Mesothelial cell of epicardium (in vitro differentiated cells): ENCODE data around the gene LSM14A. TPM values are rescaled to one million over a fixed set of nuclear protein-coding genes. Genes with fewer than 3 reads are reported as not detected.
A peak's percentile ranks its signal among the peaks of the same experiment; 100 is the strongest.

Source experiments
- DNase-seq, 2 experiments: peaks; one replicate each; pipeline ENCODE4 v3.0.0; 2021; ENCODE audit warnings: low spot score in 2 of 2; ENCODE audit not compliant: unreplicated experiment in 2 of 2
- H3K27ac Mint-ChIP-seq: 2 replicates; pipeline ENCODE4 v1.8.0; 2021; ENCODE audit warnings: mixed read lengths
- H3K27me3 Mint-ChIP-seq: 2 replicates; pipeline ENCODE4 v1.8.0; 2021; ENCODE audit warnings: low read depth, mixed read lengths
- H3K36me3 Mint-ChIP-seq: 2 replicates; pipeline ENCODE4 v1.8.0; 2021; ENCODE audit warnings: mixed read lengths
- H3K4me1 Mint-ChIP-seq: 2 replicates; pipeline ENCODE4 v1.8.0; 2021; ENCODE audit warnings: mixed read lengths
- H3K4me3 Mint-ChIP-seq: 2 replicates; pipeline ENCODE4 v1.8.0; 2021; ENCODE audit warnings: mild to moderate bottlenecking, moderate library complexity, mixed read lengths
- H3K9me3 Mint-ChIP-seq: 2 replicates; pipeline ENCODE4 v1.8.0; 2021; ENCODE audit warnings: mixed read lengths
- CTCF ChIP-seq: fragments of 200-600 bp; sonication (generic); IDR thresholded peaks from one replicate; pipeline ENCODE4 v1.5.0; 2021; ENCODE audit warnings: antibody characterized with exemption; ENCODE audit not compliant: unreplicated experiment
- total RNA-seq: library from RNA; stranded (reverse); gene quantifications from 3 replicates; pipeline ENCODE4 v1.2.1, GENCODE V29; 2021

Gene LSM14A
- total RNA-seq, 1 donor from 2014 or later, result 153 TPM

- Mint-ChIP-seq H3K27me3 (no peaks in the 10 kb centered on the region), H3K36me3 (peaks cover 3% of the 10 kb centered on the region), H3K9me3 (no peaks in the 10 kb centered on the region), H3K27ac (peak overlapping the region; percentile 48), H3K4me1 (peaks cover 75% of the 10 kb centered on the region), H3K4me3 (no peak overlapping the region)
- no peak for DNase-seq
- TF ChIP-seq CTCF, result no peak
Measured at GRCh38 chr19:34178274-34178610, 5.9 kb downstream of the LSM14A start.

- H3K27ac Mint-ChIP-seq, result peak overlapping the region; percentile 44
- peaks cover 69% of the 10 kb centered on the region for H3K4me1 Mint-ChIP-seq
- no peak for DNase-seq
- peaks cover 3% of the 10 kb centered on the region for H3K36me3 Mint-ChIP-seq
- TF ChIP-seq CTCF, result no peak
- no peak overlapping the region for H3K4me3 Mint-ChIP-seq
- H3K27me3 Mint-ChIP-seq, result no peaks in the 10 kb centered on the region
- H3K9me3 Mint-ChIP-seq, result no peaks in the 10 kb centered on the region
Measured at GRCh38 chr19:34179066-34179465, 6.8 kb downstream of the LSM14A start.

GRCh38 chr19:34180273-34180672 lies 8.0 kb downstream of the LSM14A start:
- no peak for DNase-seq
- H3K4me1 Mint-ChIP-seq, result peaks cover 69% of the 10 kb centered on the region
- H3K9me3 Mint-ChIP-seq, result no peaks in the 10 kb centered on the region
- no peak overlapping the region for H3K4me3 Mint-ChIP-seq
- peaks cover 3% of the 10 kb centered on the region for H3K36me3 Mint-ChIP-seq
- peak overlapping the region; percentile 62 for H3K27ac Mint-ChIP-seq
- H3K27me3 Mint-ChIP-seq, result no peaks in the 10 kb centered on the region
- TF ChIP-seq CTCF, result no peak

- H3K4me1 Mint-ChIP-seq, result peaks cover 69% of the 10 kb centered on the region
- no peaks in the 10 kb centered on the region for H3K27me3 Mint-ChIP-seq
- DNase-seq, result no peak
- H3K9me3 Mint-ChIP-seq, result no peaks in the 10 kb centered on the region
- TF ChIP-seq CTCF, result no peak
- H3K4me3 Mint-ChIP-seq, result no peak overlapping the region
- peaks cover 3% of the 10 kb centered on the region for H3K36me3 Mint-ChIP-seq
- H3K27ac Mint-ChIP-seq, result peak overlapping the region; percentile 62
Measured at GRCh38 chr19:34180709-34181108, 8.4 kb downstream of the LSM14A start.

GRCh38 chr19:34181111-34181864 lies 9.0 kb downstream of the LSM14A start:
- Mint-ChIP-seq H3K27me3 (no peaks in the 10 kb centered on the region), H3K4me1 (peaks cover 69% of the 10 kb centered on the region), H3K27ac (peak overlapping the region; percentile 62), H3K9me3 (no peaks in the 10 kb centered on the region), H3K4me3 (no peak overlapping the region), H3K36me3 (peaks cover 3% of the 10 kb centered on the region)
- no peak for TF ChIP-seq CTCF
- DNase-seq, result no peak
